SK-N-SH (cell line): ENCODE measurements around the gene MTHFD2L. TPM values are rescaled to one million over a fixed set of nuclear protein-coding genes. Genes with fewer than 3 reads are reported as not detected.
A peak's percentile ranks its signal among the peaks of the same experiment; 100 is the strongest.

Experiments used
- CTCF ChIA-PET: fragments of 300-600, 350-600 bp; formaldehyde crosslinking; extraction: SDS; loops from one replicate; lab custom pipeline; 2021; lab: Yijun Ruan, JAX
- POLR2A ChIA-PET: fragments of 350-600 bp; sonication (Branson Sonifier 250); formaldehyde crosslinking; extraction: SDS; loops from one replicate; lab custom pipeline; 2020; ENCODE audit warnings: antibody characterized with exemption, inconsistent platforms; lab: Yijun Ruan, JAX
- DNase-seq: peaks from one replicate; pipeline ENCODE4 v3.0.0; 2012
- H2AFZ ChIP-seq: fragments of 200-600 bp; sonication (generic); 2 replicates; pipeline ENCODE4 v1.8.1; 2016; ENCODE audit warnings: antibody characterized with exemption, mild to moderate bottlenecking, low read depth
- H3F3A ChIP-seq: fragments of 200-600 bp; sonication (generic); replicated peaks from 2 replicates; pipeline ENCODE3; 2016; ENCODE audit warnings: antibody characterized with exemption, mild to moderate bottlenecking; ENCODE audit not compliant: insufficient read depth
- H3K27ac ChIP-seq, 2 experiments: fragments of 200-500 bp in 1 of 2; fragments of 200-600 bp in 1 of 2; sonication (Bioruptor generic) in 1 of 2; sonication (generic), shearing (Covaris generic) in 1 of 2; 2 replicates each; pipeline versions ENCODE4 v1.5.1 to v1.6.1; 2014 to 2016; ENCODE audit warnings: low read depth in 2 of 2, inconsistent platforms in 1 of 2, low read length in 1 of 2, mild to moderate bottlenecking in 1 of 2, mixed read lengths in 1 of 2
- H3K27me3 ChIP-seq: fragments of 200-600 bp; sonication (generic), shearing (Covaris generic); 2 replicates; pipeline ENCODE4 v1.6.1; 2016; ENCODE audit warnings: mixed run types; ENCODE audit not compliant: insufficient read depth
- H3K36me3 ChIP-seq, 2 experiments: fragments of 200-500 bp in 1 of 2; fragments of 200-600 bp in 1 of 2; sonication (Bioruptor generic) in 1 of 2; sonication (generic) in 1 of 2; replicated peaks in 1 of 2; 2 replicates each; pipeline versions ENCODE3 to v1.5.1; 2014 to 2016; ENCODE audit warnings: low read length in 1 of 2, mild to moderate bottlenecking in 1 of 2; ENCODE audit not compliant: insufficient read depth in 2 of 2, control insufficient read depth in 1 of 2
- H3K4me1 ChIP-seq, 2 experiments: fragments of 200-500 bp in 1 of 2; fragments of 200-600 bp in 1 of 2; sonication (Bioruptor generic) in 1 of 2; sonication (generic), shearing (Covaris generic) in 1 of 2; 2 replicates each; pipeline versions ENCODE4 v1.5.1 to v1.6.1; 2014 to 2016; ENCODE audit warnings: low read depth in 1 of 2, low read length in 1 of 2, mixed run types in 1 of 2; ENCODE audit not compliant: insufficient read depth in 2 of 2, control insufficient read depth in 1 of 2
- H3K4me2 ChIP-seq: fragments of 200-600 bp; sonication (generic), shearing (Covaris generic); 2 replicates; pipeline ENCODE4 v1.6.1; 2017; ENCODE audit warnings: mixed run types
- H3K4me3 ChIP-seq, 2 experiments: fragments of 200-500 bp in 1 of 2; fragments of 200-600 bp in 1 of 2; sonication (Bioruptor generic) in 1 of 2; sonication (generic), shearing (Covaris generic) in 1 of 2; 2 replicates each; pipeline versions ENCODE4 v1.5.1 to v1.8.1; 2014 to 2016; ENCODE audit warnings: low read depth in 2 of 2, inconsistent platforms in 1 of 2, low read length in 1 of 2, mild to moderate bottlenecking in 1 of 2, mixed read lengths in 1 of 2, moderate library complexity in 1 of 2
- H3K79me2 ChIP-seq: fragments of 200-600 bp; sonication (generic); 2 replicates; pipeline ENCODE4 v1.8.1; 2017; ENCODE audit warnings: mild to moderate bottlenecking; ENCODE audit not compliant: insufficient read depth
- H3K9ac ChIP-seq: fragments of 200-600 bp; sonication (generic); 2 replicates; pipeline ENCODE4 v1.6.1; 2017; ENCODE audit warnings: mixed run types
- H3K9me2 ChIP-seq: fragments of 200-600 bp; sonication (generic); 2 replicates; pipeline ENCODE4 v1.6.1; 2017; ENCODE audit warnings: mixed run types
- H3K9me3 ChIP-seq: fragments of 200-600 bp; sonication (generic); 2 replicates; pipeline ENCODE4 v1.6.1; 2017; ENCODE audit warnings: mixed run types, mild to moderate bottlenecking, moderate library complexity
- H4K20me1 ChIP-seq: fragments of 200-600 bp; sonication (generic); 2 replicates; pipeline ENCODE4 v1.6.1; 2017; ENCODE audit warnings: mild to moderate bottlenecking, mixed run types; ENCODE audit not compliant: insufficient read depth
- CHD2 ChIP-seq: fragments of 150-350 bp; IDR thresholded peaks from 2 replicates; pipeline ENCODE4 v1.6.1; 2018; ENCODE audit warnings: low read length; ENCODE audit not compliant: partially characterized antibody
- ELF1 ChIP-seq: IDR thresholded peaks from 2 replicates; pipeline ENCODE4 v1.4.0; 2012
- EP300 ChIP-seq, 2 experiments: IDR thresholded peaks; 2 replicates each; pipeline versions ENCODE4 v1.4.0 to v1.6.1; 2012; ENCODE audit warnings: borderline replicate concordance in 1 of 2, low read depth in 1 of 2, low read length in 1 of 2
- EZH2phosphoT487 ChIP-seq: fragments of 200-600 bp; sonication (generic); IDR thresholded peaks from 2 replicates; pipeline ENCODE4 v1.6.1; 2017; ENCODE audit warnings: low read depth, mixed run types, mild to moderate bottlenecking, antibody characterized with exemption, moderate library complexity, borderline replicate concordance
- FOSL2 ChIP-seq: IDR thresholded peaks from 2 replicates; pipeline ENCODE4 v1.4.0; 2012; ENCODE audit warnings: low read depth, mild to moderate bottlenecking, moderate library complexity, borderline replicate concordance
- FOXJ3 ChIP-seq: sonication (generic); formaldehyde crosslinking; IDR thresholded peaks from 2 replicates; pipeline ENCODE4 v1.5.1; 2020; ENCODE audit warnings: mild to moderate bottlenecking, missing genetic modification reagents
- FOXM1 ChIP-seq: IDR thresholded peaks from 2 replicates; pipeline ENCODE4 v1.4.0; 2012; ENCODE audit warnings: low read depth, mild to moderate bottlenecking
- GABPA ChIP-seq: IDR thresholded peaks from 2 replicates; pipeline ENCODE4 v1.4.0; 2012; ENCODE audit warnings: low read depth, mild to moderate bottlenecking
- GATA2 ChIP-seq: sonication (generic); formaldehyde crosslinking; IDR thresholded peaks from 2 replicates; pipeline ENCODE4 v1.5.0; 2020; ENCODE audit warnings: mild to moderate bottlenecking, missing genetic modification reagents
- IRF3 ChIP-seq: fragments of 150-350 bp; IDR thresholded peaks from 2 replicates; pipeline ENCODE4 v1.6.1; 2016; ENCODE audit warnings: mild to moderate bottlenecking, low read depth, low read length
- JUND ChIP-seq: IDR thresholded peaks from 2 replicates; pipeline ENCODE4 v1.4.0; 2012
- MAX ChIP-seq: IDR thresholded peaks from 2 replicates; pipeline ENCODE4 v1.4.0; 2012; ENCODE audit warnings: low read depth
- MEF2A ChIP-seq: IDR thresholded peaks from 2 replicates; pipeline ENCODE4 v1.4.0; 2012; ENCODE audit warnings: low read depth, borderline replicate concordance
- NFIC ChIP-seq: IDR thresholded peaks from 2 replicates; pipeline ENCODE4 v1.4.0; 2012; ENCODE audit warnings: borderline replicate concordance
- POLR2AphosphoS5 ChIP-seq: IDR thresholded peaks from 2 replicates; pipeline ENCODE4 v1.6.1; 2012; ENCODE audit warnings: low read depth, low read length
- RXRA ChIP-seq: IDR thresholded peaks from 2 replicates; pipeline ENCODE4 v1.4.0; 2012; ENCODE audit warnings: low read depth, mild to moderate bottlenecking, borderline replicate concordance
- SIN3A ChIP-seq: IDR thresholded peaks from 2 replicates; pipeline ENCODE4 v1.6.1; 2012; ENCODE audit warnings: low read depth, mild to moderate bottlenecking, low read length, moderate library complexity, borderline replicate concordance
- TAF1 ChIP-seq: IDR thresholded peaks from 2 replicates; pipeline ENCODE4 v1.6.1; 2012; ENCODE audit warnings: low read depth, mild to moderate bottlenecking, low read length, moderate library complexity, borderline replicate concordance
- USF1 ChIP-seq: IDR thresholded peaks from 2 replicates; pipeline ENCODE4 v1.4.0; 2012; ENCODE audit warnings: low read depth, borderline replicate concordance
- USF2 ChIP-seq: fragments of 150-350 bp; IDR thresholded peaks from 2 replicates; pipeline ENCODE4 v1.6.1; 2017; ENCODE audit warnings: antibody characterized with exemption, low read length, low read depth, borderline replicate concordance
- YY1 ChIP-seq: IDR thresholded peaks from 2 replicates; pipeline ENCODE4 v1.4.0; 2012; ENCODE audit warnings: low read depth, mild to moderate bottlenecking
- WGBS: methylation state at CpG from one replicate; pipeline ENCODE4 v1.1.6; 2017; ENCODE audit warnings: low lambda C conversion rate; 5-methylcytosine and 5-hydroxymethylcytosine counted together
- polyA plus RNA-seq, 3 experiments: library from polyadenylated mRNA; depleted of rRNA; stranded (reverse); fragments of >200 nt; gene quantifications; 2 replicates each; pipeline ENCODE4 v1.2.3, GENCODE V29; 2012

The MTHFD2L gene
- polyA plus RNA-seq, 1 of the 3 experiments (the other 2 are of a cell fraction), result 4.8 TPM

GRCh38 chr4:74121643-74122579 lies 36.0 kb upstream of the MTHFD2L start:
- Histone ChIP-seq H3K27ac (no peak overlapping the region), H3K79me2 (no peaks in the 10 kb centered on the region), H3K9ac (no peak overlapping the region), H3K9me2 (no peaks in the 10 kb centered on the region), H4K20me1 (no peaks in the 10 kb centered on the region), H3F3A (peaks cover 7% of the 10 kb centered on the region), H3K36me3 (no peaks in the 10 kb centered on the region), H3K27me3 (no peaks in the 10 kb centered on the region), H3K4me1 (0 out of 4 replicates have a peak, but pooled peaks cover 0 to 7% of the 10 kb centered on the region in 2 experiments), H3K9me3 (no peaks in the 10 kb centered on the region; the same call in 1 of the 2 replicates), H2AFZ (no peak overlapping the region), H3K4me3 (no peak overlapping the region), H3K4me2 (no peak overlapping the region)
- ChIA-PET CTCF (no interaction called here), POLR2A (no interaction called here)
- TF ChIP-seq EP300 (IDR thresholded peaks at IDR 0.05; ENCODE audit: borderline replicate concordance in 1 of 2, low read depth in 1 of 2, low read length in 1 of 2) (no peak), YY1 (no peak), TAF1 (no peak), USF1 (no peak), ELF1 (no peak), USF2 (no peak), POLR2AphosphoS5 (no peak), JUND (no peak), FOSL2 (no peak), FOXM1 (no peak), EZH2phosphoT487 (no peak), MEF2A (no peak), GABPA (no peak), CHD2 (no peak), NFIC (no peak)
- WGBS, result 40% methylated on average over 2 of the region's 2 CpGs
- DNase-seq, result no peak

GRCh38 chr4:74123065-74123728 lies 34.7 kb upstream of the MTHFD2L start:
- Histone ChIP-seq H3K4me1 (no peaks in the 10 kb centered on the region), H3K27me3 (no peaks in the 10 kb centered on the region), H3K4me2 (no peak overlapping the region), H4K20me1 (no peaks in the 10 kb centered on the region), H3F3A (no peaks in the 10 kb centered on the region), H3K9me2 (no peaks in the 10 kb centered on the region), H3K9me3 (no peaks in the 10 kb centered on the region; the same call in 1 of the 2 replicates), H3K4me3 (no peak overlapping the region), H3K79me2 (no peaks in the 10 kb centered on the region), H2AFZ (peak overlapping the region; percentile 19; the same call in 1 of the 2 replicates), H3K9ac (no peak overlapping the region), H3K27ac (no peak overlapping the region), H3K36me3 (no peaks in the 10 kb centered on the region)
- ChIA-PET POLR2A (no interaction called here), CTCF (no interaction called here)
- no peak for TF ChIP-seq FOXJ3 (CRISPR knock-in tag)
- TF ChIP-seq RXRA, result no peak
- TF ChIP-seq GATA2 (CRISPR knock-in tag), result no peak
- no peak for TF ChIP-seq POLR2AphosphoS5
- TF ChIP-seq SIN3A, result no peak
- TF ChIP-seq GABPA, result no peak
- TF ChIP-seq MAX, result no peak
- TF ChIP-seq IRF3, result no peak
- no peak for TF ChIP-seq TAF1
- 59% methylated on average over 1 of the region's 1 CpG for WGBS
- DNase-seq, result no peak
